ENCODE results near the gene ARSI. TPM values are rescaled to one million over a fixed set of nuclear protein-coding genes. Genes with fewer than 3 reads are reported as not detected.

The ARSI gene
- polyA plus RNA-seq, 2 of the 4 experiments (the other 2 are of a cell fraction), result 2.9 to 22.0 TPM

DNA sequence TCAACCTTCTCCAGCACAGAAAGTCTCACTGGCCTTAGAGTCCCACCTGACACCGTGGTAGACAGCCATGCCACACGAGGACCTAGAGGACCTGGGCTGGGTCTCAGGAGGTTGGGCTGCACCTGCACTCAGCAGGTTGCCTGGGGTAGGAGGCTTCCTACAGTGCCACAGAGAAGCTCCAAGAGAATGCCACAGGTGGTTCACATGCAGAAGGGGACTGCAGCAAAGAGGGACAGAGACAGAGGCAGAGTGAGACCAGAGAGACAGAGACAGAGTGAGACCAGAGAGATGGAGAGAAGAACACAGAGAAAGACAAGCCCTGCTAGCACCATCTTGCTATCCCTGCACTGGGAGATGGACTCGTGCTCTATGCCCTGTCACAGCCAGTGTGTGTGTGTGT is 18.8 kb downstream of the ARSI start:
- CTCF ChIA-PET, result interaction anchor here (1.3 kb wide), 1 partner anchor 11 kb away, joined by 3 read pairs; no protein-coding TSS in a partner anchor
- no peak for ATAC-seq
- Histone ChIP-seq H3K9me3 (no peaks in the 10 kb centered on the region), H3K4me2 (no peak overlapping the region), H3K4me3 (no peak overlapping the region), H3K4me1 (peaks cover 4% of the 10 kb centered on the region; the same call in 1 of the 3 replicates), H3K27ac (no peak overlapping the region)
- WGBS (ENCODE audit: missing lambda C conversion rate), result 38% methylated on average over 3 of the region's 3 CpGs
- TF ChIP-seq SREBF2 (IDR thresholded peaks at IDR 0.05) (no peak), RFX5 (IDR thresholded peaks at IDR 0.05) (no peak), POLR2AphosphoS2 (conservative IDR thresholded peaks at IDR 0.05; ENCODE audit: low read length) (no peak), GATA3 (IDR thresholded peaks at IDR 0.05; ENCODE audit: borderline replicate concordance) (no peak), CHD4 (IDR thresholded peaks at IDR 0.05; ENCODE audit: borderline replicate concordance) (no peak), KDM1A (IDR thresholded peaks at IDR 0.05; ENCODE audit: low read depth) (no peak), JUNB (IDR thresholded peaks at IDR 0.05) (no peak), EHF (CRISPR knock-in tag; IDR thresholded peaks at IDR 0.05) (no peak), RAD21 (conservative IDR thresholded peaks at IDR 0.05 in 1 of 2, IDR thresholded peaks at IDR 0.05 in 1 of 2) (no peak), CHD2 (IDR thresholded peaks at IDR 0.05; ENCODE audit: low read length, partially characterized antibody) (no peak)
- TF ChIP-seq, protein P1, sequence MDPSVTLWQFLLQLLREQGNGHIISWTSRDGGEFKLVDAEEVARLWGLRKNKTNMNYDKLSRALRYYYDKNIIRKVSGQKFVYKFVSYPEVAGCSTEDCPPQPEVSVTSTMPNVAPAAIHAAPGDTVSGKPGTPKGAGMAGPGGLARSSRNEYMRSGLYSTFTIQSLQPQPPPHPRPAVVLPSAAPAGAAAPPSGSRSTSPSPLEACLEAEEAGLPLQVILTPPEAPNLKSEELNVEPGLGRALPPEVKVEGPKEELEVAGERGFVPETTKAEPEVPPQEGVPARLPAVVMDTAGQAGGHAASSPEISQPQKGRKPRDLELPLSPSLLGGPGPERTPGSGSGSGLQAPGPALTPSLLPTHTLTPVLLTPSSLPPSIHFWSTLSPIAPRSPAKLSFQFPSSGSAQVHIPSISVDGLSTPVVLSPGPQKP (IDR thresholded peaks at IDR 0.05; ENCODE audit: low read depth, low read length), result no peak
- TF ChIP-seq, protein P2, sequence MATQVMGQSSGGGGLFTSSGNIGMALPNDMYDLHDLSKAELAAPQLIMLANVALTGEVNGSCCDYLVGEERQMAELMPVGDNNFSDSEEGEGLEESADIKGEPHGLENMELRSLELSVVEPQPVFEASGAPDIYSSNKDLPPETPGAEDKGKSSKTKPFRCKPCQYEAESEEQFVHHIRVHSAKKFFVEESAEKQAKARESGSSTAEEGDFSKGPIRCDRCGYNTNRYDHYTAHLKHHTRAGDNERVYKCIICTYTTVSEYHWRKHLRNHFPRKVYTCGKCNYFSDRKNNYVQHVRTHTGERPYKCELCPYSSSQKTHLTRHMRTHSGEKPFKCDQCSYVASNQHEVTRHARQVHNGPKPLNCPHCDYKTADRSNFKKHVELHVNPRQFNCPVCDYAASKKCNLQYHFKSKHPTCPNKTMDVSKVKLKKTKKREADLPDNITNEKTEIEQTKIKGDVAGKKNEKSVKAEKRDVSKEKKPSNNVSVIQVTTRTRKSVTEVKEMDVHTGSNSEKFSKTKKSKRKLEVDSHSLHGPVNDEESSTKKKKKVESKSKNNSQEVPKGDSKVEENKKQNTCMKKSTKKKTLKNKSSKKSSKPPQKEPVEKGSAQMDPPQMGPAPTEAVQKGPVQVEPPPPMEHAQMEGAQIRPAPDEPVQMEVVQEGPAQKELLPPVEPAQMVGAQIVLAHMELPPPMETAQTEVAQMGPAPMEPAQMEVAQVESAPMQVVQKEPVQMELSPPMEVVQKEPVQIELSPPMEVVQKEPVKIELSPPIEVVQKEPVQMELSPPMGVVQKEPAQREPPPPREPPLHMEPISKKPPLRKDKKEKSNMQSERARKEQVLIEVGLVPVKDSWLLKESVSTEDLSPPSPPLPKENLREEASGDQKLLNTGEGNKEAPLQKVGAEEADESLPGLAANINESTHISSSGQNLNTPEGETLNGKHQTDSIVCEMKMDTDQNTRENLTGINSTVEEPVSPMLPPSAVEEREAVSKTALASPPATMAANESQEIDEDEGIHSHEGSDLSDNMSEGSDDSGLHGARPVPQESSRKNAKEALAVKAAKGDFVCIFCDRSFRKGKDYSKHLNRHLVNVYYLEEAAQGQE (IDR thresholded peaks at IDR 0.05), result no peak
- TF ChIP-seq, protein P3, sequence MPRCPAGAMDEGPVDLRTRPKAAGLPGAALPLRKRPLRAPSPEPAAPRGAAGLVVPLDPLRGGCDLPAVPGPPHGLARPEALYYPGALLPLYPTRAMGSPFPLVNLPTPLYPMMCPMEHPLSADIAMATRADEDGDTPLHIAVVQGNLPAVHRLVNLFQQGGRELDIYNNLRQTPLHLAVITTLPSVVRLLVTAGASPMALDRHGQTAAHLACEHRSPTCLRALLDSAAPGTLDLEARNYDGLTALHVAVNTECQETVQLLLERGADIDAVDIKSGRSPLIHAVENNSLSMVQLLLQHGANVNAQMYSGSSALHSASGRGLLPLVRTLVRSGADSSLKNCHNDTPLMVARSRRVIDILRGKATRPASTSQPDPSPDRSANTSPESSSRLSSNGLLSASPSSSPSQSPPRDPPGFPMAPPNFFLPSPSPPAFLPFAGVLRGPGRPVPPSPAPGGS (IDR thresholded peaks at IDR 0.05), result no peak
- POLR2A ChIA-PET, result no interaction called here
- no peak for DNase-seq (ENCODE audit: low read depth in 1 of 2, low spot score in 1 of 2)
- no peak for FAIRE-seq

DNA sequence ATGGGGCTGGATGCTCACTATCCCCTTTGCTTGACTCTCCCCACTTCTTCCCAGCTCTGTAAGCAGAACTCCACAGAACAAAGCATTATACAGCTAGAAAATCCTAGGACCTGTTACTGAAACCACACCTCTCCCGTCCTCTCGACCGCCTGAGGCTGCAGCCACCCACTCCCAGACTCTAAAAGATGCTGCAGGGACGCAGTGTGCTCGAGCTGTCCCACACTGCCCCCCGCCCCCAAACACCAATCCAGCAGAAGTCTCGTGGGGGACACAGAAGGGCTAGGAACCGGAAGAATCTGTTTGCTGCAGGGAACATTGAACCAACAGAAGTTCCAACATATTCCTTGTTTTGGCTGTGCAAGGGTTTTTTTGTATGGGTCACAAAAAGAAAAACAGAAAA is 20.7 kb downstream of the ARSI start:
- TF ChIP-seq ESRRA (IDR thresholded peaks at IDR 0.05; ENCODE audit: borderline replicate concordance, low read length) (no peak), POLR2AphosphoS2 (conservative IDR thresholded peaks at IDR 0.05; ENCODE audit: low read length) (no peak), KDM1A (IDR thresholded peaks at IDR 0.05; ENCODE audit: low read depth) (no peak), BHLHE40 (IDR thresholded peaks at IDR 0.05; ENCODE audit: low read depth, low read length) (no peak), RARB (CRISPR knock-in tag; IDR thresholded peaks at IDR 0.05) (no peak), CEBPB (IDR thresholded peaks at IDR 0.05) (no peak), EHF (CRISPR knock-in tag; IDR thresholded peaks at IDR 0.05) (no peak), KDM5A (IDR thresholded peaks at IDR 0.05) (no peak), NFE2L2 (conservative IDR thresholded peaks at IDR 0.05; ENCODE audit: low read length) (no peak), JUNB (IDR thresholded peaks at IDR 0.05) (no peak)
- TF ChIP-seq, protein P4, sequence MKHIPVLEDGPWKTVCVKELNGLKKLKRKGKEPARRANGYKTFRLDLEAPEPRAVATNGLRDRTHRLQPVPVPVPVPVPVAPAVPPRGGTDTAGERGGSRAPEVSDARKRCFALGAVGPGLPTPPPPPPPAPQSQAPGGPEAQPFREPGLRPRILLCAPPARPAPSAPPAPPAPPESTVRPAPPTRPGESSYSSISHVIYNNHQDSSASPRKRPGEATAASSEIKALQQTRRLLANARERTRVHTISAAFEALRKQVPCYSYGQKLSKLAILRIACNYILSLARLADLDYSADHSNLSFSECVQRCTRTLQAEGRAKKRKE (CRISPR knock-in tag; IDR thresholded peaks at IDR 0.05; ENCODE audit: low read depth), result no peak
- TF ChIP-seq, protein P5, sequence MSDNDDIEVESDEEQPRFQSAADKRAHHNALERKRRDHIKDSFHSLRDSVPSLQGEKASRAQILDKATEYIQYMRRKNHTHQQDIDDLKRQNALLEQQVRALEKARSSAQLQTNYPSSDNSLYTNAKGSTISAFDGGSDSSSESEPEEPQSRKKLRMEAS (IDR thresholded peaks at IDR 0.05), result no peak
- POLR2A ChIA-PET, result no interaction called here
- ATAC-seq (no peak), FAIRE-seq (no peak), DNase-seq (ENCODE audit: low read depth in 1 of 2, low spot score in 1 of 2) (no peak)
- no peak overlapping the region for H3K4me3 ChIP-seq
- WGBS (ENCODE audit: missing lambda C conversion rate), result 75% methylated on average over 8 of the region's 8 CpGs
- H3K27ac ChIP-seq, result no peak overlapping the region
- CTCF ChIA-PET, result interaction anchor here (0.7 kb wide), 1 partner anchor 10 kb away, joined by 3 read pairs; no protein-coding TSS in a partner anchor
- peaks cover 8% of the 10 kb centered on the region; the same call in 1 of the 3 replicates for H3K4me1 ChIP-seq
- H3K9me3 ChIP-seq, result no peaks in the 10 kb centered on the region
- H3K4me2 ChIP-seq, result no peak overlapping the region
